Mucosa of stomach (tissue), 1 donor: Measurements from ENCODE around the gene ALOX12.
"Not testable (repeated sequence)": the region's sequence is repeated elsewhere in the genome, so short reads cannot be mapped to it uniquely, and the experiment has no call there.

ENCODE experiments used
- H3K27me3 ChIP-seq: one replicate; pipeline ENCODE4 v1.7.0; 2013; ENCODE audit warnings: mild to moderate bottlenecking, low read length; ENCODE audit not compliant: control insufficient read depth, insufficient read depth
- H3K36me3 ChIP-seq: one replicate; pipeline ENCODE4 v1.7.0; 2013; ENCODE audit warnings: low read length; ENCODE audit not compliant: control insufficient read depth, insufficient read depth
- H3K4me1 ChIP-seq: one replicate; pipeline ENCODE4 v1.7.0; 2013; ENCODE audit warnings: mild to moderate bottlenecking, low read length; ENCODE audit not compliant: control insufficient read depth, insufficient read depth
- H3K4me3 ChIP-seq: one replicate; pipeline ENCODE4 v1.7.0; 2013; ENCODE audit warnings: low read length
- H3K9ac ChIP-seq: one replicate; pipeline ENCODE4 v1.7.0; 2013; ENCODE audit warnings: mild to moderate bottlenecking, low read length, moderate library complexity
- H3K9me3 ChIP-seq: one replicate; pipeline ENCODE4 v1.7.0; 2013; ENCODE audit warnings: mild to moderate bottlenecking, low read length, moderate library complexity; ENCODE audit not compliant: control insufficient read depth
- donor health status: Pancreatic carcinoma.

Gene ALOX12

GRCh38 chr17:6995500-6996255 is at the start of gene ALOX12:
Gene ALOX12, plus strand, starts transcription at chr17:6996049. Its CDS starts 69 bp downstream, at chr17:6996118.
- H3K36me3 ChIP-seq: no peaks in the 10 kb centered on the region
- no peaks in the 10 kb centered on the region for H3K9me3 ChIP-seq
- peak within 1 kb of the TSS; percentile 22 for H3K9ac ChIP-seq
- peak within 1 kb of the TSS; percentile 25 for H3K4me3 ChIP-seq
- H3K4me1 ChIP-seq: peaks cover 13% of the 10 kb centered on the region
- no peaks in the 10 kb centered on the region for H3K27me3 ChIP-seq

DNA sequence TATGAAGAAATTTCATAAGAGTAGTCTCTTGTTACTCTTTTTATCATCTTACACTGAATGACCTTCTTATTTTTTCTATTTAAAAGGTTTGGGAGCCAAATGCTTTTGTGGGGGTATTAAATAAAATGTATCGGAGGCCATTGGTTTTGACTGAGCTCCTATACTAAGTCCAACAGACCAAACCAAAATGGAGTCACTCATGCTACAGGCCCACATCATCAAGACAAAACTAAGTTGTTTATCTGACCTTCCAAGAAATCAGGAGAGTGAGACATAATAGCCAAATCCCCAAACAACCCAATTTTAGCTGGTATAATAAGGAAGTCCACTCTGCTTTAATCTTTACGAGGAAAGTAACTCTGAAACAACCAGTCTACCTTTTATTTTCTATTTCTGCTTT is 48.1 kb upstream of the ALOX12 start:
- no peaks in the 10 kb centered on the region for H3K27me3 ChIP-seq
- H3K9ac ChIP-seq: no peak overlapping the region
- no peak overlapping the region for H3K4me3 ChIP-seq
- H3K4me1 ChIP-seq: no peaks in the 10 kb centered on the region
- H3K9me3 ChIP-seq: no peaks in the 10 kb centered on the region
- H3K36me3 ChIP-seq: no peaks in the 10 kb centered on the region

GRCh38 chr17:6948562-6948961 is 47.3 kb upstream of the ALOX12 start:
- H3K4me3 ChIP-seq: no peak overlapping the region
- H3K4me1 ChIP-seq: no peaks in the 10 kb centered on the region
- no peaks in the 10 kb centered on the region for H3K36me3 ChIP-seq
- no peaks in the 10 kb centered on the region for H3K9me3 ChIP-seq
- no peaks in the 10 kb centered on the region for H3K27me3 ChIP-seq
- H3K9ac ChIP-seq: no peak overlapping the region

- Histone ChIP-seq H3K9ac (no peak overlapping the region), H3K4me1 (no peaks in the 10 kb centered on the region), H3K9me3 (no peaks in the 10 kb centered on the region), H3K36me3 (no peaks in the 10 kb centered on the region), H3K27me3 (no peaks in the 10 kb centered on the region), H3K4me3 (no peak overlapping the region)
These were observed 46.9 kb upstream of the ALOX12 start for GRCh38 chr17:6948976-6949375.

GRCh38 chr17:6950938-6951337 is 44.9 kb upstream of the ALOX12 start:
- not testable (repeated sequence) for H3K4me3 ChIP-seq, H3K4me1 ChIP-seq, H3K9ac ChIP-seq, H3K9me3 ChIP-seq, H3K36me3 ChIP-seq, H3K27me3 ChIP-seq

DNA sequence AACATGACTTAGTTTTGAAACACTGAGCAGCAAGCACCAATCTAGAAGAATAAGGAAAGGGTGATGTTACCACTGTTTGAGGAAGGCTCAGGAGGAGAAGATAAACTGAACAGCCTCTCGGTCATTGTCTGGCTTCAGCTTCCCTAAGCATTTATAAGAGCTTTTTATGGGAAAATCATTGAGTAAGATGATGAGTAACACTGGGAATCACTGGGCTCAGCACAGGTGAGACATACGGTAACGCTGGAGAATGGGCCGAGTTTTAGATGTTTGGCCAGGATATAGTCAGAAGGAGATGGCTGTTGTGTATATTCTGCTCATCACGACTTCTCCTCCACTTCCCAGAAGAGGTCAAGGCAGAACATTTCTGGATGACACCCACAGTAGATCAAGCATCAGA is 42.2 kb upstream of the ALOX12 start:
- no peaks in the 10 kb centered on the region for H3K27me3 ChIP-seq
- H3K4me1 ChIP-seq: no peaks in the 10 kb centered on the region
- H3K36me3 ChIP-seq: no peaks in the 10 kb centered on the region
- H3K9ac ChIP-seq: no peak overlapping the region
- H3K9me3 ChIP-seq: no peaks in the 10 kb centered on the region
- no peak overlapping the region for H3K4me3 ChIP-seq

- no peak overlapping the region for H3K9ac ChIP-seq
- H3K36me3 ChIP-seq: no peaks in the 10 kb centered on the region
These were observed 36.1 kb upstream of the ALOX12 start for GRCh38 chr17:6959700-6960099.

DNA sequence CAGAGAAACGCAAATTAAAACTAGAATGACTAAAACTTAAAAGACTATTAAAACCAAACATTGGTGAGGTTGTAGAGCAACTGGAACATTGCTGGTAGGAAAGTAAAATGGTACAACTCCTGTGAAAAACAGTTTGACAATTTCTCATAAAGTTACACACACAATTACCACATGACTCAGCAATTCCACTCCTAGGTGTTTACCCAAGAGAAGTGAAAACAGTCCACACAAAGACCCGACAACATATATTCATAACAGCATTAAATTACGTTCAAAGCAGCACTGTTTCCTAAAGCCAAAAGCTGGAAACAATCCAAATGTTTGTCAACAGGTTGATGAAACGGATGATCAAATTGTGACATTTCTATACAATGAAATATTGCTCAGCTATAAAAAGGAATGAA is 26.5 kb upstream of the ALOX12 start:
- Histone ChIP-seq H3K27me3 (no peaks in the 10 kb centered on the region), H3K4me1 (no peaks in the 10 kb centered on the region), H3K36me3 (no peaks in the 10 kb centered on the region), H3K9ac (no peak overlapping the region), H3K4me3 (no peak overlapping the region), H3K9me3 (no peaks in the 10 kb centered on the region)

More at GRCh38 chr17:6959700-6960099, 36.1 kb upstream of the ALOX12 start:
- no peaks in the 10 kb centered on the region for H3K4me1 ChIP-seq
- no peaks in the 10 kb centered on the region for H3K27me3 ChIP-seq
- H3K9me3 ChIP-seq: no peaks in the 10 kb centered on the region
- no peak overlapping the region for H3K4me3 ChIP-seq

GRCh38 chr17:6970992-6971391 is 24.9 kb upstream of the ALOX12 start:
- H3K4me1 ChIP-seq: no peaks in the 10 kb centered on the region
- no peak overlapping the region for H3K4me3 ChIP-seq
- no peaks in the 10 kb centered on the region for H3K36me3 ChIP-seq
- no peak overlapping the region for H3K9ac ChIP-seq
- H3K27me3 ChIP-seq: no peaks in the 10 kb centered on the region
- H3K9me3 ChIP-seq: no peaks in the 10 kb centered on the region

- H3K27me3 ChIP-seq, H3K4me3 ChIP-seq, H3K36me3 ChIP-seq, H3K9me3 ChIP-seq, H3K4me1 ChIP-seq, H3K9ac ChIP-seq: not testable (repeated sequence)
These were observed 16.4 kb upstream of the ALOX12 start for GRCh38 chr17:6979440-6979839.

GRCh38 chr17:6981426-6981825 is 14.4 kb upstream of the ALOX12 start:
- Histone ChIP-seq H3K9ac (no peak overlapping the region), H3K36me3 (no peaks in the 10 kb centered on the region), H3K27me3 (no peaks in the 10 kb centered on the region), H3K4me1 (peaks cover 6% of the 10 kb centered on the region), H3K4me3 (no peak overlapping the region), H3K9me3 (no peaks in the 10 kb centered on the region)

DNA sequence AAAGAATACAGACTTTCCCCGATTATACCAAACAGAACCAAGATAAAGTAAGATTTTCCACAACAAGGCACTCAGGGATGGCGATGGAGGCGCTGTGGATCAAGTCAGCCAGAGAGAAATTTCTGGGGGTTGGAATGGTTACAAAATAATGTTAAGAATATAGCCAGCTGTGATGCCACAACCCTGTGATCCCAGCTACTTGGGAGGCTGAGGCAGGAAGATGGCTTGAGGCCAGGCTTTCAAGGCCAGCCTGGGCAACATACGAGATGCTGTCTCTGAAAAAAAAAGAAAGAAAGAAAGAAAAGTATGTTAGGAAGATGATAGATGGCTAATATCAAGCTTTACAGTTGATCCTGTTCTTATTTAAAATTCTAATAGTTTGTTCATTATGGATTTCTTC is 10.6 kb upstream of the ALOX12 start:
- H3K27me3 ChIP-seq: no peaks in the 10 kb centered on the region
- no peak overlapping the region for H3K4me3 ChIP-seq
- H3K9ac ChIP-seq: no peak overlapping the region
- no peaks in the 10 kb centered on the region for H3K4me1 ChIP-seq
- no peaks in the 10 kb centered on the region for H3K9me3 ChIP-seq
- no peaks in the 10 kb centered on the region for H3K36me3 ChIP-seq

GRCh38 chr17:6986676-6987075 is 9.2 kb upstream of the ALOX12 start:
- no peaks in the 10 kb centered on the region for H3K27me3 ChIP-seq
- H3K36me3 ChIP-seq: no peaks in the 10 kb centered on the region
- no peak overlapping the region for H3K9ac ChIP-seq
- no peaks in the 10 kb centered on the region for H3K9me3 ChIP-seq
- H3K4me3 ChIP-seq: no peak overlapping the region
- no peaks in the 10 kb centered on the region for H3K4me1 ChIP-seq
